ENCODE results near the gene TDRD7. TPM values are rescaled to one million over a fixed set of nuclear protein-coding genes. Genes with fewer than 3 reads are reported as not detected.

Gene TDRD7
- total and polyA plus RNA-seq, 2 of the 13 experiments (the other 11 are each of a cell fraction or from before 2014, with no cell fraction given) = 9.8 to 15.5 TPM

DNA sequence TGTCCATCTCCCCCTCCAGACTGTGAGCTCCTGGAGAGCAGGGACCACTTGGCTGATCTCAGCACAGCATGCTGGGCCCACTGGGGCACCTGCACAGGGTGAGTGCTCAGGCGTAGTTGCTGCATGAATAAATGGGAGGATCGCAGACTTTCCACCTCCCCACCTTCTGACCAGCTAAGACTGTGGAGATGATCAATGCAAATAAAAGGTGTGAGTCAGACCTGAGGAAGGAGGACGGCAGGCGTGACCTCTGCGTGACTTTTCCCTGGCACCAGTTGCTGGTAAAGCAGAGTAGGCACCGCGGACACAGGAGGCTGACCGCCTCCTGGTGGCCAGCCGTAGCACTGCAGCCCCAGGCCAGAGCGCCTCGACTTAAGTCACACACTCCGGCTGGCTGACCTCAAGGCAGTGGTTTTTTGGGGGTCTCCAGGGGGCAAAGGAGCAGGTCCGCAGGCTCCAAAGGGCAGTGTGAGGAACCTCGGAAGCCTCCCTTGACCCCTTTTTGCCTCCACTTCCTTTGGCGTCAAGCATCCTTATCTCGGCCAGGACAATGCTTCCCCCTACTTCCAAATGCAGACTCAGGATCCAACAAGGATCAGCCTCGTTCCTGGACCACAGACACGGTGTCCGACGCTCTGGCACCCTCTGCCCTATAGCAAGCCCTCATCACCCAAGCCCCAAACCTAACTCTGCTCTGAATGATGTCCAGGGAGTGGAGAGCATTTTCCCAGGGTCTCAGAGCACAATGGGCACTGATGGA, 12.7 kb upstream of the TDRD7 start (continued):
- TF ChIP-seq, protein P1, sequence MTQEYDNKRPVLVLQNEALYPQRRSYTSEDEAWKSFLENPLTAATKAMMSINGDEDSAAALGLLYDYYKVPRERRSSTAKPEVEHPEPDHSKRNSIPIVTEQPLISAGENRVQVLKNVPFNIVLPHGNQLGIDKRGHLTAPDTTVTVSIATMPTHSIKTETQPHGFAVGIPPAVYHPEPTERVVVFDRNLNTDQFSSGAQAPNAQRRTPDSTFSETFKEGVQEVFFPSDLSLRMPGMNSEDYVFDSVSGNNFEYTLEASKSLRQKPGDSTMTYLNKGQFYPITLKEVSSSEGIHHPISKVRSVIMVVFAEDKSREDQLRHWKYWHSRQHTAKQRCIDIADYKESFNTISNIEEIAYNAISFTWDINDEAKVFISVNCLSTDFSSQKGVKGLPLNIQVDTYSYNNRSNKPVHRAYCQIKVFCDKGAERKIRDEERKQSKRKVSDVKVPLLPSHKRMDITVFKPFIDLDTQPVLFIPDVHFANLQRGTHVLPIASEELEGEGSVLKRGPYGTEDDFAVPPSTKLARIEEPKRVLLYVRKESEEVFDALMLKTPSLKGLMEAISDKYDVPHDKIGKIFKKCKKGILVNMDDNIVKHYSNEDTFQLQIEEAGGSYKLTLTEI (CRISPR knock-in tag; conservative IDR thresholded peaks at IDR 0.05) = no peak
- TF ChIP-seq GLI4 (CRISPR knock-in tag; IDR thresholded peaks at IDR 0.05; ENCODE audit: borderline replicate concordance) = no peak
- no peak for TF ChIP-seq MXD3 (CRISPR knock-in tag; IDR thresholded peaks at IDR 0.05)
- no peak for TF ChIP-seq CAMTA2 (CRISPR knock-in tag; IDR thresholded peaks at IDR 0.05; ENCODE audit: borderline replicate concordance)
- TF ChIP-seq, protein P2, sequence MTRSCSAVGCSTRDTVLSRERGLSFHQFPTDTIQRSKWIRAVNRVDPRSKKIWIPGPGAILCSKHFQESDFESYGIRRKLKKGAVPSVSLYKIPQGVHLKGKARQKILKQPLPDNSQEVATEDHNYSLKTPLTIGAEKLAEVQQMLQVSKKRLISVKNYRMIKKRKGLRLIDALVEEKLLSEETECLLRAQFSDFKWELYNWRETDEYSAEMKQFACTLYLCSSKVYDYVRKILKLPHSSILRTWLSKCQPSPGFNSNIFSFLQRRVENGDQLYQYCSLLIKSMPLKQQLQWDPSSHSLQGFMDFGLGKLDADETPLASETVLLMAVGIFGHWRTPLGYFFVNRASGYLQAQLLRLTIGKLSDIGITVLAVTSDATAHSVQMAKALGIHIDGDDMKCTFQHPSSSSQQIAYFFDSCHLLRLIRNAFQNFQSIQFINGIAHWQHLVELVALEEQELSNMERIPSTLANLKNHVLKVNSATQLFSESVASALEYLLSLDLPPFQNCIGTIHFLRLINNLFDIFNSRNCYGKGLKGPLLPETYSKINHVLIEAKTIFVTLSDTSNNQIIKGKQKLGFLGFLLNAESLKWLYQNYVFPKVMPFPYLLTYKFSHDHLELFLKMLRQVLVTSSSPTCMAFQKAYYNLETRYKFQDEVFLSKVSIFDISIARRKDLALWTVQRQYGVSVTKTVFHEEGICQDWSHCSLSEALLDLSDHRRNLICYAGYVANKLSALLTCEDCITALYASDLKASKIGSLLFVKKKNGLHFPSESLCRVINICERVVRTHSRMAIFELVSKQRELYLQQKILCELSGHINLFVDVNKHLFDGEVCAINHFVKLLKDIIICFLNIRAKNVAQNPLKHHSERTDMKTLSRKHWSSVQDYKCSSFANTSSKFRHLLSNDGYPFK (CRISPR knock-in tag; IDR thresholded peaks at IDR 0.05; ENCODE audit: borderline replicate concordance) = no peak
- no peak for TF ChIP-seq ZNF180 (CRISPR knock-in tag; IDR thresholded peaks at IDR 0.05; ENCODE audit: borderline replicate concordance, low read depth)
- no peak for TF ChIP-seq ZNF749 (CRISPR knock-in tag; IDR thresholded peaks at IDR 0.05; ENCODE audit: borderline replicate concordance)
- no peak for TF ChIP-seq NFAT5 (CRISPR knock-in tag; IDR thresholded peaks at IDR 0.05)
- no peak for TF ChIP-seq SP2 (CRISPR knock-in tag; IDR thresholded peaks at IDR 0.05)
- TF ChIP-seq ZNF670 (CRISPR knock-in tag; IDR thresholded peaks at IDR 0.05; ENCODE audit: borderline replicate concordance) = no peak
- TF ChIP-seq, protein P3, sequence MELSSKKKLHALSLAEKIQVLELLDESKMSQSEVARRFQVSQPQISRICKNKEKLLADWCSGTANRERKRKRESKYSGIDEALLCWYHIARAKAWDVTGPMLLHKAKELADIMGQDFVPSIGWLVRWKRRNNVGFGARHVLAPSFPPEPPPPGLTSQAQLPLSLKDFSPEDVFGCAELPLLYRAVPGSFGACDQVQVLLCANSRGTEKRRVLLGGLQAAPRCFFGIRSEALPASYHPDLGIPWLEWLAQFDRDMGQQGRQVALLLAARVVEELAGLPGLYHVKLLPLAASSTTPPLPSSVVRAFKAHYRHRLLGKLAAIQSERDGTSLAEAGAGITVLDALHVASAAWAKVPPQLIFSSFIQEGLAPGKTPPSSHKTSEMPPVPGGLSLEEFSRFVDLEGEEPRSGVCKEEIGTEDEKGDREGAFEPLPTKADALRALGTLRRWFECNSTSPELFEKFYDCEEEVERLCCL (CRISPR knock-in tag; IDR thresholded peaks at IDR 0.05; ENCODE audit: borderline replicate concordance) = no peak
- TF ChIP-seq, protein P4, sequence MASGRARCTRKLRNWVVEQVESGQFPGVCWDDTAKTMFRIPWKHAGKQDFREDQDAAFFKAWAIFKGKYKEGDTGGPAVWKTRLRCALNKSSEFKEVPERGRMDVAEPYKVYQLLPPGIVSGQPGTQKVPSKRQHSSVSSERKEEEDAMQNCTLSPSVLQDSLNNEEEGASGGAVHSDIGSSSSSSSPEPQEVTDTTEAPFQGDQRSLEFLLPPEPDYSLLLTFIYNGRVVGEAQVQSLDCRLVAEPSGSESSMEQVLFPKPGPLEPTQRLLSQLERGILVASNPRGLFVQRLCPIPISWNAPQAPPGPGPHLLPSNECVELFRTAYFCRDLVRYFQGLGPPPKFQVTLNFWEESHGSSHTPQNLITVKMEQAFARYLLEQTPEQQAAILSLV (CRISPR knock-in tag; IDR thresholded peaks at IDR 0.05; ENCODE audit: borderline replicate concordance) = 0 out of 2 replicates have a peak, but pooled peaks have one; percentile 53
- no peak for TF ChIP-seq JUN (CRISPR knock-in tag; IDR thresholded peaks at IDR 0.05)
- TF ChIP-seq TCF7L2 (IDR thresholded peaks at IDR 0.05; ENCODE audit: low read depth, low read length) = no peak
- no peak for TF ChIP-seq POLR2G (IDR thresholded peaks at IDR 0.05; ENCODE audit: low read depth, low read length)

Measured in HepG2 (cell line).